ENCODE results near the gene PGC.

The PGC gene

DNA sequence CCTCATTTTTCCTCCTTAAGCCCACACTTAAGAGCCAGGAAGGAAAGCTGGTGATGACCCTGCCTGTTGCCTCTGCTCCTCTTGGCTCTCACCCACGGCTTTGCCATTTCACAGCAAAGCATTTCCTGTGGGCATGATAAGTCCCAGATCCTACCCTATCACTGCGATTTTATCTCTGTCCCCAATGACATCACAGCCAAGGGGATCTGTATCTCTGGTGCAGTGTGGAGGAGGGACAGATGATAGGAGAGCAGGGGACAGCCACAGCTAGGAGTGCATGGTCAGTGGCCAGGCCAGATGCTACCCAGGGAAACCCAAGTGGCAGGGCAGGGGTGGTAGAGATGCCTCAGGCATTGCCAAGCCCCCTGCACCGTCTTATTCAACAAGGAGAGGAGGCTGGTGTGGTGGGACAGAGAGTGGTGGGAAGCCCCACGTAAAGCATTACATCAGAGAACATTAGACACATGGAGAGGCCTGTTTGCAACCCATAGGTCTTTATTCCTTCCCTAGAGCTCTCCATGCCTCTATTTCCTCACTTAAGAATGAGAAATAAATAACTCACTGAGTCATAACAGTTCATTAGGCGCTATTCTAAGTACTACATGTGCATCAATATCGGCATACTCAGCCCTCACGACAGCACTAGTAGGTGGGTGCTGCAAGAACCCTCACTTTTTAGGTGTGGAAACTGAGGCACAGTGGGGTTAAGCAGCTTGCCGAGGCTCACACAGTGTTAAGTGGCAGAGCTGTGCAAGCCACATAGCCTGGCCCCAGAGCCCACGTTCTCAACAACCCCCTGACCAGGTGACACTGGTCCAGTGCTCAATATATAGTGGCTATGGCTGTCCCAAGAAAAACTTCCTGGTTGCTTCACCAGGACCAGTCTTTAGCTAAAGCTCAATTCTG, 16.4 kb downstream of the PGC start:
- peak; percentile 38 for DNase-seq (ENCODE audit: low read depth)

DNA sequence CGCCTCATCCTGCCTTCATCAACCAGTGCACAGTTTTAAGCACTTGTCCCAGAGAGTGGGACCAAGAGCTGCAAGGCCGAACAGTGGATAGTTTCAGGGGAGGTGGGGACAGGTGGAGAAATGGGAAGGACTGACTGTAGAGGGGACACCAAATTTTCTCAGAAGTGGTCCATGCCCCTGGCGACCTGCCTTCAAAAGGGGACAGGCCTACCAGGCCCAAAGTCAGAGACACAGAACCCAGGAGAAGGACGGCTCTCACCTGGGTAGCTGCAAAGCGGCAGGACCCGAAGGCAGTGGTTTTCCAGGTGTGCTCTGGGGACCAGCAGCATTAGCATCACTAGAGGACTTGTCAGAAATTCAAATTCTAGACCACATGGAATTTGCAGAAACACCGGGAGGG, 17.6 kb downstream of the PGC start:
- DNase-seq (ENCODE audit: low read depth): no peak

DNA sequence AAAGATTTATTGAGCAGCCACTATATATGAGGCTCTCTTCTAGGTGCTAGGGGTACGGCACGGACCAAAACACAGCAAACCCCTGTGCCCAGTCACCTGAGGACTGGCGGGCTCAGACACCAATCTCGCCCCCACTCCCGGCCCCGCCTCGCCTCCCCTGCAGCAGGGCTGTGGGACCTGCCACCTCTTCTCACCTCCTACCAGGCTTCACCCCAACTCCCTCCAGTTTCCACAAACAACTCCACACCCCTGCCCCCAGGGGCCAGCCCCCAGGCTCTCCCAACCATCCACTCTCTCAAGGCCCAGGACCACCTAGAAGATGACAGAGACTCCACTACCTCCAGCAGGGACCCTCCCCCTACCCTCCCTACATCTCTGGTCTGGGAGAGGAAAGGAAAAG, 18.2 kb downstream of the PGC start:
- DNase-seq (ENCODE audit: low read depth): no peak

DNA sequence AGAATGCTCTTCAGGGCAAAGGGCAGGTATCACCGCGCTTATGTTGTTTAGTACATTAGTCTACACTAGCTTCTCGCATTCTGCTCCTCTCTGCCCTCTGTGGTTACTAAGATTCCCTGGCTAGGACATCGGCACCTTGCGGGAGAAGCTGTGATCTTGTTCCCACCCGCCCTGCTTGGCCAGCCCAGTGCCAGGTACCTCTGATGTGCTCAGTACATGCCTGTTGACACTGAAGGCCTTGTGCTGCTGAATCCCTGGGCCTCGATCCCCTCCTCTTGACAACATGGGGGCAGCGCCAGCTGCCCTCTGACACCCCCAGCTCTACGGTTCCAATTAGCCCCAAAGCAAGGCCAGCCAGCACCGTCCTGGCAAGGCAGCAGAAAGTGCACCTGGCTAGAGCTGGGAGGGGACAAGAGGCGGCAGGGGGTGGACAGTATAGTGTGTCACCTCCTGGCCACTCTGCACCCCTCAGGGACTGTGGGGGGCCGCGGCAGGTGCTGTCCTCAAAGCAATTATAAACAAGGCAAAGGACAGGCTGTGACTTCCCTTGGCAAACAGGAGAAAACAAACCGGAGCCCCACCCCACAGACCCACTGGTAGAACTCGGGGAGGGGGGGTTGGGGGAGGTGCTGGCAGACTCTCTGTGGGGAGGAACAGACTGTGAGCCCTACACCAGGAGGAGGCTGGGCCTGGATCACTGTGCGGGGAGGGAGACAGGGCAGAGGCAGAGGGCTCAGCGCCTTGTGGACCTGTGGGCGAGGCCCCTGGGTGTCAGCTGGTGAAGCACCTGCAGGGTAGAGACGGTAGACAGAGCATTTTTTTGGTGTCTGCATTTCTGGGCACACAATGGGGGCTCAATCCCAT, 18.9 kb downstream of the PGC start:
- no peak for DNase-seq (ENCODE audit: low read depth)

DNA sequence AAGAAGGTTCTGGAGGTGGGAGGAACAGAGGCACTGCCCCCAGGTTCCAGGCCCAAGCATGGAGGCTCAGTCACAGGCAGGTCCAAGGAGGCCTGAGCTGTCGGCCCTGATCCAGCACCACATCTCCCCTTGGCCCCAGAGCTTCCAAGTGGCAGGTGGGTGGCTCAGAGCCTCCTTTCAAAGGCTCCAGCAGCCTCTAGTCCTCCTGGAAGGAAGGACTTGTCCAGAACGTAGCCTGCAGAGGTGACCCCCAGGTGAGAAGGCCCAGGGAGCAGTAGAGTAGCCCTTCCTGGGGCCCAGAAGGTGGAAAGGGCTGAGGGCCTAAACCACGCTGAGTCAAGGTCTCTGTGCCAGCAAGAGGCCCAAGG, 19.5 kb downstream of the PGC start:
- no peak for DNase-seq (ENCODE audit: low read depth)

DNA sequence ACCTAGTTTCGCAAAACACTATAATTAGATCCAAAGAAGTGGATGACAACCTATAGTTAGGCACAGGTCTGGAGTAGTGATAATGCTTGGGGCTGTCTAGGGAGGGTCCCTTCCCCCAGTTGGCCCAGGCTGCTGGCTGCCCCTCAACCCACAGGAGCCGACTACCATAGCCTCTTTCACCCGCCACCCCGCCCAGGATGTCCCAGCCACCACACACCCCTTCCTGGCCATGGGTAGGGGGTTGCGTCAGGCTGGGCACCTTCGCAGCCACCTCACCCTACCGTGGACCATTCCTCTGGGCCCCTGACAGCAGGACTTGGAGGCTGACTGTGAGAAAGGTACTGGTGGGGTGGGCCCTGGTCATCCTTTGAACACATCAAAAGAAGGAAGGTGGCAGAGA, 20.3 kb downstream of the PGC start:
- no peak for DNase-seq (ENCODE audit: low read depth)

DNA sequence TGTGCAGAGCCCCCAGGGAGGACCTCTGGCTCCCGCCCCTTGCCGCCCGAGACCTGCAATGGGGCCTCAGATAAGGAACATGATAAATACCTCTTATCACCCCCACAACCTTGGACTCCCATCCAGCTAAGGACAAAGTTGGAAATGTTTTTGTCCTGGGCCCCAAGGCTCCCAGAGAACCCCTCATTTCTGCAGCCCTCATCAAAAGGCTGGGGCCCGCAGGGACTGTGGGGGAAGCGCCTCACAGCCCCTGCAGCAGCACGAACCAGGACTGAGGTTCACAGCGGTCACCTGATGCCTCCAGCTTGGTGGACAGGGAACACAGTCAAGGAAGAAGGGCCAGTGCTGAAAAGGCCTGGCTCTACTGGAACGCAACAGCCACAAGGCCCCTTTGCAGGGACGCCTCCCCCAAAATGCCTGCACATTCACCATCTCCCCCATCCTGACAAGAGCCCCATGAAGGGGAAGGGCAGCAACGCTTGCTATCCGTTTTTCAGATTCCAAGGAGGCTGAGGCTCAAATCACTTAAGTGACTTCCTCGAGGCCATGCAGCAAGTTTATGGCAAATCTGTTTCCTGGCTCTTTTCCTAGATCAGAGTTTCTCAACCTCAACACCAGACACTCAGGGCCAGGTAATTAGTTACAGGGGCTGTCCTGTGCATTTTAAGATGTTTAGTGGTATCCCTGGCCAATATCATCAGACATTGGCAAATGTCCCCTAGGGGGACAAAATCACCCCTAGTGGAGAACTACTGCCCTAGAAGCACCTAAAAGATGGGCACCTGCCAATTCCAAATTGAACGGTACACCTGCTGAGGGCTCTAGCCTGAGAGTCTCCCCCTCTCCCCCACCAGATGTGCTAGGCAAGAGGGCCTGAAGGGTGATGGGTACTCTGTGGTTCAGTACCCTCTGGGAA, 22.4 kb downstream of the PGC start:
- DNase-seq (ENCODE audit: low read depth): no peak

DNA sequence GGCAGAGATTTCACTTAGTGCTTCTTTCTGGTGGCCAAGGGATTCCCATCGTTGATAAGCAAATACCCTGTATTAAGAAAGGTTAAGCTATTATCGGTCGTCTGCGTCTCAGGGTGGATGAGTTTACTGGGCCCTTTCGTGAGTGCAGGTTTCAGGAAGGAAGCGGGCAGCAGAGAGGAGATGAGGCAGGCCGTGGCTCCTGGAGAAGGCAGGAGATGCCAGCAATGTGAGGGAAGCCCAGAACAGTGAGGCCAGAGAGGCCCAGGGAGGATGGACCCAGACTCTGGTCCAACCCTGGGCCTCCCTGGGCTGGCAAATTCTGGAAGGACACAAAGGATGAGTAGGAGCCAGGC, 23.0 kb downstream of the PGC start:
- DNase-seq (ENCODE audit: low read depth): no peak

DNA sequence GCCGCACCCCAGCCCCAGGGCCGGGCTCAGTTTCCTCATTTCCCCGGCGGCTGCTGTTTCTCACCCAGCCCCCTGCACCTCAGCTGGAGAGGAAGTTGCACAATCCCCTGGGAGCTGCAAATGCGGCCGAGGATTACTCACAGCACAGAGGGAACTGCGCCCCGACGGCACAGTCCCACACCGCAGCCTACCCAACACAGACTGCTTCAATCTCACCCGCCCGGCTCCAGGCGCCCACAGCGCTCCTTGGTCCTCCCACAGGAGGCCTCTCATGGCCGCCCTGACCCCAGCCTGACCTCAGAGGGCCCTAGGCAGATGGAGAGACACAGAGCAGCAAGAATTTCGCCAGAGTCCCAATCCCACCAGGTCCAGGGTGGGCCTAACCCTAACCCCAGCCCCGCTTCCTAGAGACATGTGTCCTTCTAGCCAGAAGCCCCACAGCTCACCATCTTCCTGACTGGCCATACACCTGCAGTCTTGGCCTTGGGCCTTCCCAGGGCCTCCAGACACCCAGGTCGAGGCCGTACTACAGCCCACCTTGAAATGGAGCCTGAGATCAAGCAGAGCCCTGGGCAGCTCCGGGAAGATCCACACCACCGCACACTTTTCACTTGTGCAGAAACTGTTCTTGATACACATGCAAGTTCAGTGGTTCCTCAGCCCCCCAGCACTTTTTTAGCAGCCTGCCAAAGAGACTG, 23.5 kb downstream of the PGC start:
- peak; percentile 97 for DNase-seq (ENCODE audit: low read depth)

DNA sequence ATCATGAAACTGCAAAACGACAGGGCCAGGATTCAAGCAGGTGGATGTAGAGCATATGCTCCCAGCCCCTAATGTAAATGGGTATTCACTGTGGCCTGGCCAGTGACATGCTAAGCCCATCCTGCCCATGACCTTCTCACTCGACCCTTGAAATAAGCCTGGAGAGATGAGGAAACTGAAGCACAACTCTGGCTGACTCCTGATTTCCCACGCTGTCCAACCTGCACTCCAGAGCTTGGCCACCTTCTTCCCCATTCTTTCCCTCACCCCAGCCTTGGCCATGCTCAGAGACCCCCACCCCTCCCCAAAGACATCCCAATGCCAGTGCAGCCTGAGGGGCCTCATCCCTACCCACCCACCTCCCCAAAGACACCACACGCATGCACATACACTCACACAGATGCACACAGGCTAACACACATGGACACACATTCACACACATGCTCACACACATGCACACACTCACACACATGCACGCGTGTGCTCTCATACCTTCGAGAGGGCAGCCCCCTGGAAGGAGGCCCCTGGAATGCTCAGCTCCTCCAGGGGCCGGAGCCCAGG, 24.1 kb downstream of the PGC start:
- no peak for DNase-seq (ENCODE audit: low read depth)

DNA sequence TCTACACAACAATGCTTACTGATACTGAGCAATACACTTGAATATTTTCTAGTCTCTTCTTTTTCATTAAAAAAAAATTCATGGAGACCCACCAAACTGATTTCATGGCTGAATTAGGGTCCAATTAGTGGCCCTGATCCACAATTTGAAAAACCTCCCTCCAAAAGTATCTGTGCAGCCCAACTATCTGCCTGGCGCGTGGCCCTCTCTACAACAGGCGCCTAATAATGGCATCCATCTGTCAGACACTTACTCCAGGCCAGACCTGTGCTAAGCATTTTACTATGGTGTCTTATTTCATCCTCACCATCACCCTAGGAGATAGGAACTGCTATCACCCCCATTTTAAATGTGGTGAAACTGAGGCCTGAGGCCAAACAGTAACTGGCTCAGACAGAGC, 25.8 kb downstream of the PGC start:
- no peak for DNase-seq (ENCODE audit: low read depth)

DNA sequence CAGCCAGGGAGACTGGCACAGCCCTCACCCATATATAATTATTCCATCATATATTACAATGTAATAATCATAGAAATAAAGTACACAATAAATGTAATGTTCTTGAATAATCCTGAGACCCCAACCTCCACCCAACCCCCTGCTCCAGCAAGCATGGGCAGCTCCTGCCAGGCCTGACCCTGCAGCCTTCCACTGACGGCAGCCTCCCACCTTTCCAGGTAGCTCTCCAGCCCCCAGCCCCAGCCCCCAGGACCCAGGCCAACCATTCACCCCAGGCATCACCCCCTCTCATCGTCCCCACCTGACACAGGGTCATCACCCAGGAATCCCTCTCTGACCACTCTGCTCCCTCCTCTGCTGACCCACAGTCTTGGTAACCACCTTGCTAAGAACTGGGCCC, 26.4 kb downstream of the PGC start:
- no peak for DNase-seq (ENCODE audit: low read depth)

DNA sequence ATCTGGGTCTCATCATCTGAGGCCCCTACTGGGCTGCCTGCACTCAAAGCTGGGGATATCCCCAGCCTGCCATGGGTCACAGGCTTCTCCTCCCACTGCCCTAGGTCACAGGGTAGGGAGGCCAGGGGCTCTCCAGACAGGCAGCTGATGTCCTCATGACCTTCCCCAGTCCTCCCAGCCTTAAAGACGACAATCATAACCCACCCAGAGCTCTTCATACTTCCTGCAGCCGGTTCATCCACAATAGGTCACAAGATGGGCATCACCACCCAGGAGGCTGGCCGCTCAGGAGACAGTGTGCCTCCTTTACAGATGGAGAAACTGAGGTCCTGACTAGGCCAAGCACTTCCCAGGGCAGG, 27.0 kb downstream of the PGC start:
- DNase-seq (ENCODE audit: low read depth): no peak

DNA sequence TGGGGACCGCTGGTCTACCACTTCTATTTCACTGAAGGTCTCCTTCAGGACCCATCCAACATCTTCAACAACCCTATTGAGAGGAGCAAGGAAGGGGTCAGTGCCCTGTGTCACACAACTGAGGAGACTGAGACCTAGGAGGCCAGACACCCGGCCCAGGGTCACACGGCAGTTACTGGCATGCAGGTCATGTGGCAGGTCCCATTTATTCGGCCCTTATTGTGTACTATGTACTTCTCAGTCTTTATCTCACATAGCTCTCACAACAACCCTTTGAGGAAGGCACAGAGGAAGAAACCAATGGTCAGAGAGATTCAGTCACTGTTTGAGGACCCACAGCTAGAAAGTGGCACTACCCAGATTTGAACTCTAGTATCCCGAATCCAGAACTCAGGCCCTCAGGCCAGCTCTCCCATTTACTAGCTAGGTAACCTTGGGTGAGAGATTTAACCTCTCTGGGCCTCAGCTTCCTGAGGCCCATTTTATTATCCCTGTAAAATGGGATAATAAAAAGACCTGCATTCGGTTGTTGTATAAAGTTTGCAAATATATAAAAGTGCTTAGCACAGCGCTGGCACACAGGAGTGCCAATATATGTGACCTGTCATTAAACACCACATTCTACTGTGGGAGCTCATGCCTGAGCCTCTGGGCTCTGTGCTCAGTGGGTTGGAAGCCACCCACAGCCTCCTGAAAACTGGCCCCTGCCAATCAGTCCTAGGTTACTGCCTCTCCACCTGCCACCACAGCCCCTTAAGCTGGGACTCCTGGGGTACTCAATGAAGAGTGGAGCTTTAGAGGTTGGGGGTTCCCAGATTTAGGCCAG, 27.5 kb downstream of the PGC start:
- no peak for DNase-seq (ENCODE audit: low read depth)

DNA sequence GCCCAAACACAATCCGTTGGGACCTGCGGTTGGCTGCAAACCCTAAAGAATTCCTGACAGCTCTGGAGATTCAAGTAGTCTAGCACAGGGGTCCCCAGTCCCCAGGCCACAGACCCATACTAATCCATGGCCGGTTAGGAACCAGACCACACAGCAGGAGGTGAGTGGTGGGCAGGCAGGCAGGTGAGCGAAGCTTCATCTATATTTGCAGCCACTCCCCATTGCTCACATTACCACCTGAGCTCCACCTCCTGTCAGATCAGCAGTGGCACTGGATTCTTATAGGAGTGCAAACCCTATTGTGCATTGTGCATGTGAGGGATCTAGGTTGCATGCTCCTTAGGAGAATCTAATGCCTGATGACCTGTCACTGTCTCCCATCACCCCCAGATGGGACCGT, 28.4 kb downstream of the PGC start:
- no peak for DNase-seq (ENCODE audit: low read depth)

DNA sequence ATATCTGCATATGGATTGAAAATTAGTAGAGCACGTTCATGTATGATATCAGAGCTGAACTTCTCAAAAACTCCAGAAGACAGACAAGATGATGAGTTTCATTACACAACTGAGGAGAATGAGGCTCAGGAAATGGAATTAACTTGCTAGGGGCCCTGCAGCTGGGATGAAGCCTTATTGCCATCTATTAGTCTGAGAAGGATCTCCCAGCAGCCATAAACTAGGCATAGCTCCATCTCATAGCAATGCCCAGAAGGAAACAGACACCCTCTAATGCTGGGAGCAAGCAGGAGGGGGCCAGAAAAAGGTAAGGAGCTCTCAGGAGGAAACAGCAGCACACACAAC, 29.8 kb downstream of the PGC start:
- DNase-seq (ENCODE audit: low read depth): peak; percentile 9

DNA sequence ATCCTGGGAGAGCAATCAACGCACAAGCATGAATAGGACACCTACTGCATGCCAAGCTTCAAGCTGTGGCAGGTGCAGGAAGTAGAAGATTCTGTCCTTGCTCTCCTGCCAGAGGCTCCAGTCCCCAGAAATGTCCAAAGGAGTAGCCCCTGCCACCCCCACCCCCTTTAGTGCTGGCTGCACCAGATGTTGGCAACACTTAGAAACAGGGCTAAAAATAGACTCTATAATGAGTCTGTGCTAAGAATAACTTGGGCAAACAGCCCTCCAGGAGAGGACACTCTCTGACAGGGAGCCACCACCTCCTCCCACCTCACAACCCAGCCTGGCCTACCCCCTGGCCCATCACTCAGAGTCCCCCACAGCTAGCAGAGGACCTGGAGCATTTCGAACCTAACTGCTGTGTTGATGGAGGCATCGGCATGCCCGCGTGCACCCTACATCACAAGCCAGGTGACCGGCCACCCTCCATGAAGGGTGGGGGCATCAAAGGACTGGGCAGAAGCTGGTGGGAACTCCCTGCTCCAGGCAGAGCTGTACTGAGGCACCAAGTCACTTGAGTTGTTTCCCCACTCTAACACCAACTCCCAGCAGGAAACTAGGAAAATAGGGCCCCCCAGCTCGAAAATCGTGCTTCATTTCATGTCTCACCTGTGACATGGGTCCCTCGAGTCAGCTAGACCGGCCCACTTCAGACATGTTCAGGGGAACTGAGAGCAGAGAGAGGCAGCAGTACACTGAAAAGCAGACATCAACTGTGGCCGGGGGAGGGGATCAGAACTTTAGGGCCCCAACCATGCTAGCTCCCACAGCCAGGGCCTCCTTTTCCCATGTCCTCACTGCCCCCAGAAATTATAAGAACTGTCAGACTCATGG, 30.4 kb downstream of the PGC start:
- DNase-seq (ENCODE audit: low read depth): no peak

DNA sequence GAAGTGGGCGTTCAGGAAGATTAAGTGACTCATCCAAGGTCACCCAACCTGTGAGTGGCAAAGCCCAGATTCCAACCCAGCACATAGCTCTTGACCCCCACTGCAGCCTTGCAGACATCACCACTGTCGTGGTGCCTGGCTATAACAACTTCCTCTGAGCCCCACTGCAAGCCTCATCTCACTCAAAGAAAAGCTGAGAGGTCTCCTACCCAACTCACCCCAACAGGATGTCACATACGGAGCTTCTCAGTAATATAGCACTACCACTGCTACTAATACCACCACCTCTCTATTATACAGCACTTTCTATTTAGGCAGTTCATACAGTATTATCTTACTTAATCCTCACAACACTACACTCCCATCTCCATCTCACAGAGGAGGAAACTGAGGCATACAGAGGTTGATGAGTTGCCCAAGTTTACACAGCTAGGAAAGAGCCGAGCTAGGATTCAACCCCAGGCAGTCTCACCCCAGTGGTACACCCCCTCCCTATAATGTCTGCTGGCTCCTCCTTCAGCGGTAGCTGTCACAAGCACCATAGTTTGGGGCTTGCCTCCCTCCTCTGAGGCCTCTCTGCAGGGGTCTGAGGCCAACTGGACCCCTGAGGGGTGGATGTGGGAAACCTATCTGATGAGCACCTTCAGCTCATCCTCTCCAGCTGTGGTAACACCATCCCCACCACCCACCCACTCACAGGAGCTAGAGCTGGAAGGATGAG, 31.2 kb downstream of the PGC start:
- DNase-seq (ENCODE audit: low read depth): peak; percentile 11

All from iris pigment epithelial cell (primary cell).